HL-60/S4 treated with phorbol 12-myristate 13-acetate at 8.2 ng/mL for 4 days and 3 days (cell line): ENCODE data around the gene VPS41.
"Not testable (repeated sequence)": the region's sequence is repeated elsewhere in the genome, so short reads cannot be mapped to it uniquely, and the experiment has no call there.

ENCODE experiments used
- in situ Hi-C: fragments of 300-500 bp; cut with MboI; formaldehyde crosslinking; loops from 2 replicates; pipeline ENCODE4 v1.15.0; 2022; ENCODE audit warnings: low sequenced_read_pairs

Gene VPS41

DNA sequence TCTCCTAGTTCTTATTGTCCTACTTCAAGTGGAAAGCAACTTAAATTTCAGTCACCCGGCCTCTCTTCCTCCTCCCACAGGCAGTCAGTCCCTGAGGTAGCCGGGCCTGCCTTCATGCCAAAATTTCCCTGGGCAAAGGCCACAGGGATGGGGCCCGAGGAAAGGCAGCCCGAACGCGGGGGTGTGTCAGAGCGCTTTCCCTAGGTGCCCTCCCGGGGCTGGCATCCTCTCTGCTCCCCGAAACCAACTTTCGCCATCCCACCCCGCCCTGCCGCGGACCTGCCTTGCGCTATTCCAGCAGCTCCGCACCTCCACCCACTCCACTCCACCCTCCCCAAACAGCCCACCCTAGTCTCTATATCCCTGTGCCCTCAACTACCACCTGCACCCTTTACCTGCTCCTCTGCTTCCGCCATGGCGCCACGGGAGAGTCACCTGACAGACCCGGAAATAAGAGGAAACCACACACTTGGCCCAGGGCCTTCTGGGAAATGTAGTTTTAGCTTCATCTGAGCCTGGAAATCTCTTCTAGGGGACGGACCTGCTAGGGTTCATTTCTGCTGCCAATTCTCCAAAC lies at the start of gene VPS41:
Gene VPS41, minus strand, starts transcription at position 433 of the 577 bp plus-strand sequence. Its CDS starts 17 bp downstream, at position 416.
- in situ Hi-C loops, result no loop called here

DNA sequence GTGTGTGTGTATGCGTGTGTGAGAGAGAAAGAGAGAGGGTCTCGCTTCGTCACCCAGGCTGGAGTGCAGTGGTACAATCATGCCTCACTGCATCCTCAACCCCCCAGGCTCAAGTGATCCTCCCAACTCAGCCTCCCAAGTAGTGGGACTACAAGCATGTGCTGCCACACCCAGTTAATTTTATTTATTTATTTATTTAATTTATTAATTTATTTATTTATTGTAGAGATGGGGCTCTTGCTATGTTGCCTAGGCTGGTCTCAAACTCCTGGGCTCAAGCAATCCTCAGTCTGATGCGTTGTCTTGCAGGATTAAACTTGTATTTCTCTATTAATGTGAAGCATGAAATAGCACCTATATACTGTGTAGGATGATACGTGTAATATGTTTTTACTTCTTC lies 46.9 kb upstream of the VPS41 start:
- in situ Hi-C loops, result no loop called here

DNA sequence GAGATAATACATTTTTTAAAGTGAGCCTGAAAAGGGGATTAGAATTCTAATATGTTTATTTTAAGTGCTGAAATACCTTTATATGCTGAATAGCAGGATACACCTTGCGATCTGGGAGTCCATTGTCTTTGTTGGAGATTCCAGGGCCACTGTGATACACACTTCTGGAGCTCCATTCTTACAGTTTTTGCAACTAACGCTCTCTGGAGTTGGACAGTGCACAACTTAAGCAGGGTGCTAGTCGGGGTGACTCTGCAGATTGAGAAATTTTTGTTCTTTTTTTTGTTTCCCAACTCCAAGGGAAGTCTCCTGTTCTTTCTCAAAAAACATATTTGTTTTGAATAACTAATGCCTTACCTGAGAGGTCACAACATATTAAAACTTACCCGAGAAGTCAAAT lies 45.0 kb upstream of the VPS41 start:
- in situ Hi-C loops, result no loop called here

DNA sequence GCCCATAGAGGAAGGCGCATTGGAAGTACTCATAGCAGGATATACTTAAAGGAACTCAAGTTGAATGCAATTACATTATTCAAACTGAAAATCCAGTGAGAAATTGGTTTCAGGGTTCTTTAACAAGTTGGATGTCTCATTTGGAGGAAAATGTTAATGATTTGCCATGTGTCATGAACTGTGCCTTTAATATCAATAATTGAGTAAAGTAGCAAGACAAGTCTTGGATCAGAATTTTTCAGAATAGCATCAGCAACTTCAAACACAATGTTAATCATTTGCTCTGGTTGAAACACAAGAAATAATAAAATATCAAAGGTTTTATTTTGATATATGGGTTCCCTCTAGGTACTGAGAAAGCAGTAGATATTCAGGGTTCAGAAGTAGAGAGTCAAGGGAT lies 44.2 kb upstream of the VPS41 start:
- in situ Hi-C loops, result no loop called here

DNA sequence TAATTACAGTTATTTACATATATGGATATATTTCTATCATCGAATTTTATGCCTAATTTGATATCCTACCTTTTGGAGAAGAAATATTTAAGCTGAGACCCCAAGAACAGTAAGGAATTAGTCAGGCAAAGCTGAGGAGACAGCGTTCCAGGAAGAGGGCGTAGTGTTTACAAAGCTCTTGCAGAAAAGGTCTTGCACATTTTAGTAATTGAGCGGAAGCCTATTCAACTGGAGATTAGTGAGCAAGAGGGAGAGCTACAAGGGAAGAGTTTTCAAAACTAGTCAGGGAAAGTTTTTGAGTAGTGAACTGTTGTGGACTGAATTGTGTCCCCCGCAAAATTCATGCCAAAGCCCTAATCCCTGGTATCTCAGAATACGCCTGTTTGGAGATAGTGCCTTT lies 42.2 kb upstream of the VPS41 start:
- in situ Hi-C loops, result no loop called here

DNA sequence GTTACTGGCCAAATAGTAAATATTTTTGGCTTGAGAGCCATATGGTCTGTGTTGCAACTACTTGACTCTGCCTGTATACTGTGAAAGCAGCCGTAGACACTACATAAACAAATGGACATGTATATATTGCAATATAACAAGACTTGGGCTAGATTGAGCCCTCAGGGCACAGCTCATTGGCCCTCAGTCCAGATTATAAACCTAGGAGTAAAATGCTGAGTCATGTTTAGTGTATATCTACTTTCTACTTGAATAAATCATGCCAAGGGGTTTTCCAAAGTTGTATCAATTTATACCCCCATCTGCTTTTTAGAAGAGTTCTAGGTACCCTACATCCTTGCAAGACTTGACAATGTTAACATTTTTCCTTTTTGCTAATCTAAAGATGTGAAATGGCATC lies 41.3 kb upstream of the VPS41 start:
- in situ Hi-C loops, result no loop called here

DNA sequence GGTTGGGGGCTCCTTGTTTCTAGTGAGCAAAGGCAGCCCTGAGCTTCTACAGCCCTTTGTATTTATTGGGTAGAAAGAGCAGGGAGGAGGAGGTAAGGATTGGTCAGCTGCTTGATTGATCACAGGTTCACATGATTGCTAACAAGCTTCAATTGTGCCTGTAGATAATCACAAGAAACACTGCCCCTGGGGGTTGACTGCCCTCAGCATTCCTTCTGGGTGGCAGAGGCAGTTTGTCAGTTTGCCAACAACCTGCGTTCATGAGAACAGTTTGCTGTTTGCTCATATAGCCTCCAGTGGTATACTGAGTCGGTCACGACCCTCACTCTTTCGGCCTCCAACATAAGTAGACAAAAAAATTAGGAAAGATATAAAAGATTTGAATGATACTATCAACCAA lies 38.5 kb upstream of the VPS41 start:
- in situ Hi-C loops, result not testable (repeated sequence)

DNA sequence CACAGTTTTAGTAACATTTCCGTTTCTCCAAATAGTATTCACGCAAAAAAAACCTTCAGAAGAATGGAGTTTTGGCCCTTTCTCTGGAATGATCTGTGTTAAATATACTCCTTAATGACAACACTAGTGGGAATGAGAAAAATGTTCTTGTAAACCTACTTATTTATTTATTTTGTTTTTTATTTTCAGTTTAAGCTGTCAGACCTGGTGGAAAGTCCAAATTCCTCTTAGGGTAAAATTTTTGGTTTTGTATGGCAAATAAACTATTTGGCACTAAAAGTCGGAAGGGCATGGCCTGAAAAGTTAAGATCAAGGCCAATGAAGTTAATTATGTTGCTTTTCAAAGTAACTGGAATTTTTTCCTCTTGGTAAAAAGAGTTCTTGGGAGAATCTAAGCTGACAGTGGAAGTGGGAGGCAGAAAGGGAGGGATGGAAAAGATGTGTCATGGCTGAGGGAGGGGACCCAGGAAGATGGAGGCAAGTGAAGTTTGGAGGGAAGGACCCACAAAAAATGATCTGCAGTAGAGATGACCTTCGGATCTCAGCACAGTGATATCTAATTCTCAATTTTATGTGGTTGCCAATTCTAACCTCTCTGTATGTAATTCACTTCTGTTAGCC lies 33.5 kb upstream of the VPS41 start:
- in situ Hi-C loops, result no loop called here

DNA sequence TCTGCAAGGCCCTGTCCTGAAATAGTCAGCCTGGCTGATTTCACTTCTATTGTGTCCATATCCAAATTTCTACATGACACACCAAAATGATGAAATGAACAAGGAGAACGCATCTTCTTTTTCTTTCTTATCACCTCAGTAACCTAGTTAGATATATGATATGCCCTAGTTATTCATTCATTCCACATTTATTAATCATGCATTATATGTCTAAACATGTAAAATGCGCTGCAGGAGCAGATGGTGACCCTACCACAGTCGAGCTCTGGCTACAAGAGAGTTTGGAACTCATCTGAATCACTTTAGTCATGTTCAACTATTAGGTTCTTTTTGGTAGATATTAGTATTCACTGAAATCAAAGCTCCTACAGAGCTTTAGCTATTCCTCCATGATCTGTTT lies 31.8 kb upstream of the VPS41 start:
- in situ Hi-C loops, result no loop called here

DNA sequence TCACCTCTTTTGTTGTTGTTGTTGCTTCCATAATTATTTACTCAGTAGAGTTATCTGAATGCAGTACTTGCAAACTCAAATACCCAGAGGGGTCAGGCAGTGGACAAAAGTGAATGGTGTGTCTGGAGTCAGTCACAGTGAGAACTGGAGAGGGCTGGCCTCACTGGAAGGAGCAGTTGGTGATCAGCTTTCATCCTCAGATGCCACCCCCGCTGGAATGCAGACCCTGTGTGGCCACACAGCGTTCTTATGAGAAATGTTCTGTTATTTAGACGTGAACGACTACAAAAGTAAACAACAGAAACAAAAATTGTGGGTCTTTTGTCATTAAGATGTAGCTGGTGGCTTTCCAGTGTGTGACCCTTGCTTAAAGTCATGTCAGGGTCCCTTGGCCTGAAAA lies 29.6 kb upstream of the VPS41 start:
- in situ Hi-C loops, result no loop called here

DNA sequence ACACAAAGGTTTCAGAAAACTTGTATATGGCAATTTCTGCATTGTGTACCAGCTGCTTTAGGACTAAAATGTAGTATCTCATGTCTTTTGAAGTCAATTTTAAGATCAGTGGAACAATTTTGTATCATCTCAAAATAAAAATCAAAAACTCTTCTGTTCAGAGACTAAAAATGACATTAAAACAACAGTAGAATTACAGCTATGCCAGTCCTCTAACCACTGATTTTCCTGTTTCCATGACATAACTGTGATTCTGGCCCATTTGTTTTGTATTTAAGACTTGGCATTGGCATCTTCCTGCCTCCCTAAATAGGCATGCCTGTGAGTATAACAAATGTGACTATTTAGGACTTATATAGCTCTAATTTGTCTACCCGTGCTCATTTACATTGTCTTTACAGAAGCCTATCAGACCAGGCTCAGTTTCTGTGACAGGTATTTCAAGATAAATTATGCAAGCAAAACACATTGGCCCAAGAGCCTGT lies 29.1 kb upstream of the VPS41 start:
- in situ Hi-C loops, result no loop called here

DNA sequence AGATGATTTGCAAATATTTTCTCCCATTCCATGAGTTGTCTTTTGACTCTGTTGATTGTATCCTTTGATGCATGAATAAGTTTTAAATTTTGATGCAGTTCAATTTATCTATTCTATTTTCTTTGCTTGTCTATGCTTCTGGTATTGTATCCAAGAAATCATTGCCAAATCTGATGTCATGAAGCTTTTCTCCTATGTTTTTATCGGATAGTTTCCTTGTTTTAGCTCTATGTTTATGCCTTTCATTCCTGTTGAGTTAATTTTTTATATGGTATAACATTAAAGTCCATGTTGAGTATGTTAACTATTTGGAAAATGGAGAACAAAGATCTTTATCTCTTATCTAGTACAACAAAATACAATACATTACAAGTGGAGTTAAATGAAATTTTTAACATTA lies 27.6 kb upstream of the VPS41 start:
- in situ Hi-C loops, result no loop called here

DNA sequence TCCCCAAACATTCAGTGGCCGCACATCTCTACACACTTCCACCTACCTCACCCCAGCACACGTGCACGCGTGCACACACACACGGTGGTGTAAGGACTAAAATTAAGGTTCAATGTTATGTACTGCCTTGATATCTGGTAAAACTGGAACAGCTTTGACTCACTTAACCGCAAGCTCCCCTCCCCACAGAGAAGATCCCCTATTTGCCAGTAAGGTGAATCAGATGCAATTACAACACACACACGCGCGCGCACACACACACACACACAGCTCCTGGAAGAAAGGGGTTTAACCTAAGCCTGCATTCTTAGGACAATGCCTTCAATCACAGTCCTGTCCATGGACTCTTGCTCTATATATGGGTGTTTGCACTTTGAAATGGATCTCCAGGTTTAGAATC lies 25.5 kb upstream of the VPS41 start:
- in situ Hi-C loops, result no loop called here

DNA sequence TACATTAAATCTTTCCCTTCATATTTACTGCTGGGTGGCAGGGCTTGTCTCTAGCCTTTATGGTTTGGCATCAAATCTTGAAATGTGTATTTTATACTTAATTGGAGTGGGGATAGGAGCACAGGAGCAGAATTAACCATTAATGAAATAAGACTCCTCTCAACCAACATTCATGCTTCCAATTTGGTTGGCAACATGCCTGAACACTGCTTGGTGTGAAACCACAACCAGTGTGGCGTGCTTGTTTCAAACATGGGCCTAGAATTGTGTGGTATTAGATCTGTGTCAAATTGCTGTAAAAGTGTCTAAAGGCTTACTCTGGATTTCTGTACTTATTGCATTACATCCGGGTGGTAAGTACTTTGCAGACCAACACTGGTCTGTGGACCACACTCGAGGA lies 25.1 kb upstream of the VPS41 start:
- in situ Hi-C loops, result no loop called here

DNA sequence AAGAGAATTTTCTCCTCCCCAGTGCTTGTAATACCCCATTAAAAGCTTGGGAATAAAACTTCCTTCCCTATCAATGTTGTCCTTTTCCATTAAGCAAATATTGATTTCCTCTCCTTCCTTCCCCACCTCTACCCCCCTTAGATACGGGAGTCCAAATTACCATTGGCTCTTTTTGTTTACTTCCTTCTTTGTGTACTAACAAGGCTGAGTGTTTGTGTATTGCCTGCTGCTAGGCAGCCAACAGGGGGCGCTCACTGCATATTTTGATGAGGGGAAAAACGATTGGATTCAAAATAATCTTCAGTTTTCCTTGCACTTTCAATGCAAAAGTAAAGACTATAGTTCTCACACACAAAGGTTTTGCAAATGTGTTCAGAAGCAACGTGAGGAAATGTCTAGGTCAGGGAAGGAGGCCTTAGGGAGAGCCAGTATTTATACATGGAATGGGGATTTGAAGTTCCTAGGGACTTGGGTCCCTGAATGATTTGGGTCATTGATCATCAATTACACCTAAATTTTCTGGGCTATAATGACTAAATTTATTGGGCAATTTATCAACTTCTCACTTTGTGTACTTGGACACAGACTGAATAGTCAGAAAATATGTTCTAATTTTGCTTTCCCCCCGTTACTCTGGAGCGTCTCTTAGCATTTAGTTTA lies 23.6 kb upstream of the VPS41 start:
- in situ Hi-C loops, result no loop called here

DNA sequence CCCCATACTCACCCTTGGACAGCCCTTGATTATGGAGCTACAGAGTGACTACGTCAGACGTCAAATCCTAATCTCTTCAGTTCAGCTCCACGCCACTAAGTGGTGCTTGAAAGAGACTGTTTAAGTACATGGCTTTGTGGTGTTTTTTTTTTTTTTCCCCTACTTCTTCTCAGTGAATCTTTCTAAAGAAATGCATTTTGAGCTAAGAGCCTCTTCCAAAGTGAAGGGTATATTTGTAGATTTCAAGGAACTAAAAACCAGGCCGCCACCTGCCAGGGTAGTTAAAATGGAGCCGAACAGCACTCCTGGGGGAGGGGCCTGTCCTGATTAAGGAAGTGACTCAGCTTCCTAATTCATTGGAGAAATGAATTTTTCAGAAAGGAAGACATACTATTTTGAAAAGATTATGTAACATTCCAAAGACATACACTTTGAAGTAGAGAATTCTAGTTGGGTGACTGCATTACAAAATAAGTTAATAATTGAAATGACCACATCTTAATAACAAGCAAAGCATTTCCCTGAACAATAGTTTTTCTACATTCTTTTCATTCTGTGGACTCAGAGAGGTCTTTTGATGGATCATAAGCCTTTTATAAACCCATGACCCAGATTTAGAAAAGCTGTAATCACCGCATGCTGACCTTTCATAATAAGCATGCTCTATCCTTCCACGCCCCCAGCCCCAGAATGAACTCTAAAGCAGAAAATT lies 20.6 kb upstream of the VPS41 start:
- in situ Hi-C loops, result no loop called here

DNA sequence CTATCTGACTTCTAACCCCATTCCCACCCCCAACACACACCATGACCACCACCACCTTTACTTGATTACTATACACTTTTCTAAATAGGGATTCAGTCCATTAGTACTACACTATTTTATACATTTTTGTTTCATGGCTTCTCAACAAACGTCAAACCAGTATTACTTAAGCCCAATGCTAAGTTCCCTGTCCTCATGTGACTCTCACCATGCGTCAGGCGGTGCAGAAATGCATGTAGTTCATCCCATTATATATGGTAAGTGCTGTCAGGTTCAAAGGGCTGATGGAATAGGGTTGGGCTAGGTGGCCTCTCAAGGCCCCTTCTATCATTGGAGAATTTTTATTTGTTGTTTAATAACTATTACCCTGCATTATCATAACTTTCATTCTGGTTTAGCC lies 19.5 kb upstream of the VPS41 start:
- in situ Hi-C loops, result no loop called here

DNA sequence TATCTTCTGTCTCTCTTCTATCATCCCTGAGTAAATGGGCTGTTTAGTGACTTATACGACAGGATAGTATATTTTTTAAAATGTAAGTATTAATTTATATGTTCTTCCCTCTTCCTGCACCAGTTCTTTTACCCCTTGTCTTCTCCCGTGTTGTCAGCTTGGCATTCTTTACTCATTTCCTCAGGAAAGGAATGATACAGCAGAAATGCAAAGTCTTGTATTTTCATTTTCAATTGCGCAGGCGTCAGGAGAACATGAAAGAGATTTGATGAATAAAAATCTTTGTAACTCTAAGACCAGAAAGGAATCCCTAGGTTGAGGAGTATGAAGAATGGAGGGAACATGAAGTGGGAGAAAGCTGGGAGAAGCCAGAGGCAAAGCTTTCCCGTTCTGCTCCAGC lies 18.8 kb upstream of the VPS41 start:
- in situ Hi-C loops, result no loop called here

DNA sequence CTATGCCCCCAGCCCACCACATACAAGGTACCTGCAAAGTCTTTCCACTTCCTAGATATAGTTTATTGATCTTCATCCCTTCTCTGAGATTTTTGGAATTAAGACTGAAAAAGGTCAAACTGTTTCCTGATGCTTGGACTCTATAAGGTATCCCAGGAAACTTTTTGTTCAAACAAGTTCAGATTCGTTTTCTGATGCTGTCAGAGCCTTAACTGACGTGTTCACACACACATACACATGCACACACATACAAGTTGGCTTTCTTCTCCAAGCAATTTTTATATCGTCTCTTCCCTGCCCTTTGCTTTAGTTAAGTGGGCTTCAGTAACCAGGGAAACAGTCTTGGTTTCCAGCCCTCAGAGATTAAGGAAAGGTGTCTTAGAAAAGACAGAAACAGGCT lies 11.7 kb upstream of the VPS41 start:
- in situ Hi-C loops, result no loop called here

DNA sequence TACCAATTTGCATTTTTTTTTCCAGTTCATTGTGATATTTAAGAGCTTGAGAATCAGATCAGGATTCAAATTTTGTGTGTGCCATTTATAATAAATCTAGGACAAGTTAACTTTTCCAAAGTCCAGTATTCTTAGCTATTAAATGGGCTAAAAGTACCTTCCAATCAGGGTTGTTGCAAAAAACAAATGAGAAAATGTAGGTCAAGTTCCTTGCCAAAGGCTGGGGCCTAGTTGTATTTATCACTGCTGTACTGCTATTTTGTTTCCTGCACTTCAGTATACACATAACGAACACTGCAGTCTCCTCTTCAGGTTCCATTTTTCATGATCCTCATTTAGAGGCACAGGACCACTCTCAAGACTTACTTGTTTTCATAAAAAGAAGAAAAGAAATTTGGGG lies 7.4 kb upstream of the VPS41 start:
- in situ Hi-C loops, result no loop called here

DNA sequence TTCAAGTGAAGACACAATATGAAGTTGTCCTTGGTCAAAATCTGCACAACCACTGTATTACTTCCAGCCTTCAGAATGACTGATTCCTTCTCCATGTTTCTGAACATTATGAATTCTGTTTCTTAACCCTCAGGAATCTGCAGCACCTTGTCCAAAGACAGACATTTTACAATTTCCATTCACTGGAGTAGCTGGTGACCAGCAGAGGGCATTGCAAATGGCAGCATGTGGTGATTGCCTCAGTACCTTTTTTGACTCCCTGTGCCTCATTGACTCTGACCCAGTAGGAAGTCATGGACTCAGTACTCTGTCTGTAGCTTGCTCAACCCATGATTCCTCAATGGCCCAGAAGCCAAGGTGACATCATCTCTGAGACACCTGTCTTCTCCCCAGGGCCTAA lies 879 bp upstream of the VPS41 start:
- in situ Hi-C loops, result no loop called here

DNA sequence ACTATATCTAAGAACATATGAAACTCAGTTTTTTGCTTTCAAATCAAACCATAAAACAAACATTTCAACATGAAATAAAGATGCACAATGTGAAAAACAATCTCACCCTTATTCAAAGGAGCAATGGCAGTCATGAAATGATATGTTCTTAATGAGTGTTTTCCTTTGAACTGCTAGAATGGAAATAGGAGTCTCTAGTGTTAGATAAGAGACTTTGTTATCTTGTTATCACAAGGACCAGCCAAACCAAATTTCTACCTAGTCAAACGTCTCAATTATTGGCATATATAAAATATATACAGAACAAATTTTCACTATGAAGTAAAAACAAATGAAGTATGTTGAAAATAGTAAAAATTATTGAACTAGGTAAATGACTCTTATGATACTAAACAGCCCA lies 1.2 kb downstream of the VPS41 start:
- in situ Hi-C loops, result no loop called here
